Stimulated activated CD4-positive, alpha-beta T cell treated with anti-CD3 and anti-CD28 coated beads, TNF-alpha, amount 100 ng/mL, for 1 hour (primary cell): ENCODE data around the gene KRTAP1-1.
"Not testable (repeated sequence)": the region's sequence is repeated elsewhere in the genome, so short reads cannot be mapped to it uniquely, and the experiment has no call there.

ENCODE experiments used
- DNase-seq, 3 donors: peaks; one replicate each; pipeline ENCODE4 v3.0.0-alpha.2; 2020; ENCODE audit warnings: low read depth in 3 of 3, low spot score in 1 of 3

Gene KRTAP1-1

GRCh38 chr17:41057547-41057946 lies 16.3 kb upstream of the KRTAP1-1 start:
- no peak for DNase-seq

- DNase-seq: not testable (repeated sequence)
Observed at GRCh38 chr17:41055130-41055529, 13.9 kb upstream of the KRTAP1-1 start, which contains the start of gene KRTAP2-2. TSS of gene KRTAP2-2 (minus strand) at chr17:41055230. CDS start at chr17:41055211, 19 bp downstream.

GRCh38 chr17:41054556-41054955 lies 13.3 kb upstream of the KRTAP1-1 start:
- DNase-seq: not testable (repeated sequence)

GRCh38 chr17:41054025-41054424 lies 12.8 kb upstream of the KRTAP1-1 start:
- DNase-seq: no peak

GRCh38 chr17:41052566-41052965 lies 11.3 kb upstream of the KRTAP1-1 start:
- DNase-seq: no peak

GRCh38 chr17:41049110-41049509 lies 7.9 kb upstream of the KRTAP1-1 start:
- no peak for DNase-seq

- no peak for DNase-seq
Observed at GRCh38 chr17:41048441-41048840, 7.2 kb upstream of the KRTAP1-1 start.

GRCh38 chr17:41046735-41047465 lies 5.7 kb upstream of the KRTAP1-1 start, which contains the start of gene KRTAP2-1:
TSS of gene KRTAP2-1 (minus strand) at chr17:41047316. CDS start at chr17:41047267, 49 bp downstream.
- DNase-seq: not testable (repeated sequence)

GRCh38 chr17:41042953-41043352 lies 1.7 kb upstream of the KRTAP1-1 start:
- DNase-seq: no peak

GRCh38 chr17:41037853-41038350 lies 3.3 kb downstream of the KRTAP1-1 start:
- no peak for DNase-seq

GRCh38 chr17:41034346-41034935 lies 6.8 kb downstream of the KRTAP1-1 start, which contains the start of gene KRTAP1-3:
TSS of gene KRTAP1-3 (minus strand) at chr17:41034874. CDS start at chr17:41034821, 53 bp downstream.
- DNase-seq: not testable (repeated sequence)

GRCh38 chr17:41029633-41030245 lies 11.5 kb downstream of the KRTAP1-1 start, which contains the start of gene KRTAP1-4:
TSS of gene KRTAP1-4 (minus strand) at chr17:41030195. CDS start at chr17:41030078, 117 bp downstream.
- DNase-seq: no peak

GRCh38 chr17:41026715-41027471 lies 14.4 kb downstream of the KRTAP1-1 start, which contains the start of gene KRTAP1-5:
TSS of gene KRTAP1-5 (minus strand) at chr17:41027208. CDS start at chr17:41027155, 53 bp downstream.
- DNase-seq: no peak

GRCh38 chr17:41024697-41025096 lies 16.6 kb downstream of the KRTAP1-1 start:
- DNase-seq: no peak

- DNase-seq: no peak
Observed at GRCh38 chr17:41020336-41020735, 20.9 kb downstream of the KRTAP1-1 start.

- DNase-seq: no peak
Observed at GRCh38 chr17:41019415-41019814, 21.8 kb downstream of the KRTAP1-1 start.

- no peak for DNase-seq
Observed at GRCh38 chr17:41018541-41018940, 22.7 kb downstream of the KRTAP1-1 start.

GRCh38 chr17:41016578-41017215 lies 24.6 kb downstream of the KRTAP1-1 start:
- DNase-seq: no peak

GRCh38 chr17:41015454-41015853 lies 25.8 kb downstream of the KRTAP1-1 start:
- DNase-seq: no peak

GRCh38 chr17:41013606-41014005 lies 27.6 kb downstream of the KRTAP1-1 start:
- DNase-seq: no peak
